NCI-H748 (cell line): ENCODE data around the gene LRRC37A2.
"Not testable (repeated sequence)": the region's sequence is repeated elsewhere in the genome, so short reads cannot be mapped to it uniquely, and the experiment has no call there.

ENCODE experiments used
- DNase-seq: peaks from one replicate; lab custom pipeline; 2025; ENCODE audit not compliant: unreplicated experiment; lab: John Stamatoyannopoulos, UW

Gene LRRC37A2

DNA sequence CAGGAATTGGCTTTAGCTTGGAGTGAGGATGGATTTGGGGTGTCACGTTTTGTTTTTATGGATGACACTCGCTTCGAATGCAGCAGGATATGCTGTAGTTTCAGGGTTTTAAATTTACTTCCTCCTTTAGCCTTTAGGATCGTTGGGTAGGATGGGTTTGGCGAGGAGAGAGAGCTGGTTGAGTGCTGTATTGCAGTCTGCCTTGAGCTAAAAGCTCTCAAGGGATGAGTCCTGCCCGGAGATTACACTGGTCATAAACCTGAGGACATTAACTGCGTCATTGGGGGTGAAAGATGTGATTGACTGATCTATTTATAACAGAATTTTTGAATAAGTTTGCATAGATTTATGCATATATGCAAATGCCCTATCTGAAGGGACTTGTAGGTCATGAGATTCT, 79.1 kb downstream of the LRRC37A2 start:
- not testable (repeated sequence) for DNase-seq

DNA sequence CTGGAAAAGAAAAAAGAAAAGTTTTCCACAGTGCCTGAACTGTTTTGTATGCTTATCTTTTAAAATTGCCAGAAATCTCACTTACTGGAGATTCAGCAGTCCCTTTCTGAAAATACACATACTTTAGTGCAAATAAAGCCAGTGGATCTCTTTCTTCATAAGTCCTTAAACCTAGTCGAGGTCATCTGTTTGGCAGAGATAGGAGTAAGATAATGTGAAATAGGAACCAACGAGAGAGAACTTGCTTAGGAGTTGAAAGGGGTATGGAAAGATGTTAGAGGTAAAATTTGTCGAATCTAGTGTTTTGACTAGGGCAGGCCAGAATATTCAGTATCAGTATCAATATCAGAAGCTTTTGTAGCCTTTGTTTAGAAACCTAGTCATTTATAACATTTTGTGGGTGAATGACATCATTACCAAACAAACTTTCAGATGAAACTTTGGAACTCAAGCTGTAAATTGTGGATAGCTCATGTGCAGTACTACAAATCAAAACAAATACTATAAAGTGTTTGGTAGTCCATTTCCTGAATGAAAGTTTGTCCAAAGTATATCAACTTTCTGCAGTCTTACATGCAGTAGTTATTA, 86.2 kb downstream of the LRRC37A2 start:
- not testable (repeated sequence) for DNase-seq

DNA sequence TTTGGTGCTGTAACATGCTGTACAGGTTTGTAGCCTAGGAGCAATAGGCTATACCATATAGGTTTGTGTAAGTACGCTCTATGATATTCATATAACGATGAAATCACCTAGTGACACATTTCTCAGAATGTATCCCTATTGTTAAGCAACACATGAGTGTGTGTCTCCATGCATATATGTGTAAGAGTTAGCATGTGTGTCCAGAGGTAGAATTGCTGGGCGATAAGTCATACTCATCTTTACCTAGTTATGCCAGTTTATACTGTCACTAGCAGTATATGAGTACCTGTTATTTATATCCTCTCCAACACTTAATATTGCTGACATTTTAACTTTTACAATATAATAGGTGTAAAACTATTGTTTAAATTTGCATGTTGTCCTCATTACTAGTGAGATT, 88.5 kb downstream of the LRRC37A2 start:
- DNase-seq: not testable (repeated sequence)

DNA sequence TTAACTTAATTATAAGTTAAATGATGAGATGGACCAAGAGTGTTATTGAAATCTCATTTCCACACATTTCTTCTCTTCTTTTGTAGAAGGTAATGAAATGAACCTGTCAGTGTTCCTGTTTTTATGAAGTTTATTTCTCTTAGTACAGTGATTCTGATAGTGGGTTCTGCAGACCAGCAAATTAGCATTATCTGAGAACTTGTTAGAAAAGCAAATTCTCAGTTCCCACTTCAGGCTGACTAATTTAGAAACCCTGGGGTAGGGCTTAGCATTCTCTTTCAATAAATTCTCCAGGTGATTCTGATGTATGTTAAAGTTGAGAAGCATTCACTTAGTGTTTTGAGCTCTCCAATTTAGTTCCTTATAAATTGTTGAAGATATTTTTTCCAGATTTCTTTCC, 90.9 kb downstream of the LRRC37A2 start:
- DNase-seq: not testable (repeated sequence)
